Tibial nerve (tissue), 3 donors: Measurements from ENCODE around the gene HAUS5.

Experiments used
- POLR2A ChIP-seq, 2 donors: fragments of 450-650 bp; IDR thresholded peaks; one replicate each; pipeline ENCODE4 v1.6.1; 2017; ENCODE audit warnings: antibody characterized with exemption in 2 of 2, mild to moderate bottlenecking in 2 of 2, moderate library complexity in 2 of 2
- TF ChIP-seq, protein P1 (sequence below), 5 experiments: fragments of 200-600 bp in 3 of 5; fragments of 450-650 bp in 2 of 5; sonication (generic) in 3 of 5; IDR thresholded peaks; one replicate each; pipeline ENCODE4 v1.5.1; 2016 to 2019; ENCODE audit warnings: antibody characterized with exemption in 5 of 5, mild to moderate bottlenecking in 3 of 5, moderate library complexity in 2 of 5

GRCh38 chr19:35661995-35662340, 49.4 kb downstream of the HAUS5 start:
- TF ChIP-seq, protein P1, sequence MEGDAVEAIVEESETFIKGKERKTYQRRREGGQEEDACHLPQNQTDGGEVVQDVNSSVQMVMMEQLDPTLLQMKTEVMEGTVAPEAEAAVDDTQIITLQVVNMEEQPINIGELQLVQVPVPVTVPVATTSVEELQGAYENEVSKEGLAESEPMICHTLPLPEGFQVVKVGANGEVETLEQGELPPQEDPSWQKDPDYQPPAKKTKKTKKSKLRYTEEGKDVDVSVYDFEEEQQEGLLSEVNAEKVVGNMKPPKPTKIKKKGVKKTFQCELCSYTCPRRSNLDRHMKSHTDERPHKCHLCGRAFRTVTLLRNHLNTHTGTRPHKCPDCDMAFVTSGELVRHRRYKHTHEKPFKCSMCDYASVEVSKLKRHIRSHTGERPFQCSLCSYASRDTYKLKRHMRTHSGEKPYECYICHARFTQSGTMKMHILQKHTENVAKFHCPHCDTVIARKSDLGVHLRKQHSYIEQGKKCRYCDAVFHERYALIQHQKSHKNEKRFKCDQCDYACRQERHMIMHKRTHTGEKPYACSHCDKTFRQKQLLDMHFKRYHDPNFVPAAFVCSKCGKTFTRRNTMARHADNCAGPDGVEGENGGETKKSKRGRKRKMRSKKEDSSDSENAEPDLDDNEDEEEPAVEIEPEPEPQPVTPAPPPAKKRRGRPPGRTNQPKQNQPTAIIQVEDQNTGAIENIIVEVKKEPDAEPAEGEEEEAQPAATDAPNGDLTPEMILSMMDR (IDR thresholded peaks at IDR 0.05): no peak
- no peak for TF ChIP-seq POLR2A (IDR thresholded peaks at IDR 0.05)
